IMR-90 (cell line): Measurements from ENCODE around the gene POLR2C. TPM values are rescaled to one million over a fixed set of nuclear protein-coding genes. Genes with fewer than 3 reads are reported as not detected.
A peak's percentile ranks its signal among the peaks of the same experiment; 100 is the strongest.

Experiments
- ATAC-seq: fragments of 200-7000 bp; cut with Tn5 transposase; 2 replicates; pipeline ENCODE4 v1.9.1; 2020; ENCODE audit warnings: low read depth, mild to moderate bottlenecking, moderate library complexity
- BruUV-seq: library from RNA; stranded (reverse); fragments of 400-500 nt; replicated peaks from 2 replicates; lab custom pipeline; 2021; lab: Mats Ljungman, UMichigan
- CTCF ChIA-PET: fragments of 300-600 bp; formaldehyde crosslinking; extraction: SDS; loops from one replicate; lab custom pipeline; 2021; ENCODE audit warnings: antibody characterized with exemption; lab: Yijun Ruan, JAX
- POLR2A ChIA-PET: fragments of 300-600 bp; sonication (Branson Sonifier 250); formaldehyde crosslinking; loops from one replicate; lab custom pipeline; 2022; ENCODE audit warnings: antibody characterized with exemption; ENCODE audit not compliant: unreplicated experiment; lab: Charles Lee
- DNase-seq: peaks from one replicate; pipeline ENCODE4 v3.0.0; 2013
- H2AFZ ChIP-seq: replicated peaks from 2 replicates; pipeline ENCODE3; 2013; ENCODE audit warnings: low read length, mild to moderate bottlenecking; ENCODE audit not compliant: poor library complexity
- H2AK5ac ChIP-seq: 2 replicates; pipeline ENCODE4 v1.6.1; 2013; ENCODE audit warnings: low read depth, low read length, inconsistent platforms
- H2AK9ac ChIP-seq: replicated peaks from 2 replicates; pipeline ENCODE3; 2013; ENCODE audit warnings: mild to moderate bottlenecking, low read depth, low read length, moderate library complexity; ENCODE audit not compliant: poor library complexity
- H2BK120ac ChIP-seq: 2 replicates; pipeline ENCODE4 v1.6.1; 2013; ENCODE audit warnings: low read depth, low read length, inconsistent platforms
- H2BK15ac ChIP-seq: 3 replicates; pipeline ENCODE4 v1.6.1; 2013; ENCODE audit warnings: low read depth, low read length, inconsistent platforms
- H2BK20ac ChIP-seq: 2 replicates; pipeline ENCODE4 v1.6.1; 2013; ENCODE audit warnings: low read depth, mild to moderate bottlenecking, inconsistent platforms, low read length, moderate library complexity
- H2BK5ac ChIP-seq: 2 replicates; pipeline ENCODE4 v1.6.1; 2013; ENCODE audit warnings: mild to moderate bottlenecking, low read depth, low read length, inconsistent platforms; ENCODE audit not compliant: poor library complexity, severe bottlenecking
- H3K14ac ChIP-seq: replicated peaks from 2 replicates; pipeline ENCODE4 v1.6.1; 2013; ENCODE audit warnings: low read depth, low read length, inconsistent platforms
- H3K18ac ChIP-seq: 2 replicates; pipeline ENCODE4 v1.6.1; 2013; ENCODE audit warnings: low read depth, low read length, control low read depth
- H3K23ac ChIP-seq: 2 replicates; pipeline ENCODE4 v1.6.1; 2013; ENCODE audit warnings: low read depth, low read length, inconsistent platforms
- H3K27ac ChIP-seq: 2 replicates; pipeline ENCODE4 v1.5.1; 2013; ENCODE audit warnings: mild to moderate bottlenecking, control low read depth, low read length; ENCODE audit not compliant: insufficient read depth
- H3K27me3 ChIP-seq: 2 replicates; pipeline ENCODE4 v1.6.1; 2013; ENCODE audit warnings: low read length; ENCODE audit not compliant: control insufficient read depth, insufficient read depth
- H3K36me3 ChIP-seq: 2 replicates; pipeline ENCODE4 v1.6.1; 2013; ENCODE audit warnings: low read length, mixed read lengths; ENCODE audit not compliant: control insufficient read depth, insufficient read depth
- H3K4ac ChIP-seq: 2 replicates; pipeline ENCODE4 v1.6.1; 2013; ENCODE audit warnings: low read depth, low read length, inconsistent platforms
- H3K4me1 ChIP-seq: 2 replicates; pipeline ENCODE4 v1.6.1; 2013; ENCODE audit warnings: low read length, mixed read lengths; ENCODE audit not compliant: control insufficient read depth, insufficient read depth
- H3K4me2 ChIP-seq: 2 replicates; pipeline ENCODE4 v1.6.1; 2013; ENCODE audit warnings: low read depth, mild to moderate bottlenecking, control low read depth, low read length, moderate library complexity
- H3K4me3 ChIP-seq: 2 replicates; pipeline ENCODE4 v1.5.1; 2013; ENCODE audit warnings: low read depth, mild to moderate bottlenecking, control low read depth, low read length, moderate library complexity; ENCODE audit not compliant: insufficient read depth
- H3K56ac ChIP-seq: 2 replicates; pipeline ENCODE4 v1.6.1; 2013; ENCODE audit warnings: low read length, inconsistent platforms; ENCODE audit not compliant: insufficient read depth; ENCODE audit errors: extremely low read depth
- H3K79me1 ChIP-seq, 2 experiments: 2 replicates each; pipeline ENCODE4 v1.6.1; 2013; ENCODE audit warnings: low read length in 2 of 2, inconsistent platforms in 1 of 2, low read depth in 1 of 2
- H3K9ac ChIP-seq: 2 replicates; pipeline ENCODE4 v1.6.1; 2013; ENCODE audit warnings: low read depth, low read length, control low read depth
- H3K9me1 ChIP-seq: 2 replicates; pipeline ENCODE4 v1.6.1; 2013; ENCODE audit warnings: low read length, inconsistent platforms; ENCODE audit not compliant: insufficient read depth
- H3K9me3 ChIP-seq: 2 replicates; pipeline ENCODE4 v1.6.1; 2013; ENCODE audit warnings: low read length; ENCODE audit not compliant: control insufficient read depth, insufficient read depth
- H4K20me1 ChIP-seq: 2 replicates; pipeline ENCODE4 v1.6.1; 2013; ENCODE audit warnings: low read length, inconsistent platforms; ENCODE audit not compliant: insufficient read depth
- H4K5ac ChIP-seq: 2 replicates; pipeline ENCODE4 v1.6.1; 2013; ENCODE audit warnings: mild to moderate bottlenecking, low read depth, low read length, control low read depth
- H4K8ac ChIP-seq, 2 experiments: 2 replicates each; pipeline ENCODE4 v1.6.1; 2013; ENCODE audit warnings: low read depth in 2 of 2, low read length in 2 of 2, control low read depth in 1 of 2, inconsistent platforms in 1 of 2
- H4K91ac ChIP-seq: 2 replicates; pipeline ENCODE4 v1.6.1; 2013; ENCODE audit warnings: low read depth, low read length, inconsistent platforms; ENCODE audit not compliant: insufficient read depth
- CEBPB ChIP-seq: IDR thresholded peaks from 2 replicates; pipeline ENCODE4 v1.6.1; 2012; ENCODE audit warnings: low read depth, low read length, improper control_type of control experiment
- CTCF ChIP-seq: conservative IDR thresholded peaks from 2 replicates; pipeline ENCODE4 v1.5.1; 2012; ENCODE audit warnings: mild to moderate bottlenecking, low read depth, low read length, improper control_type of control experiment
- FOS ChIP-seq: fragments of 150-350 bp; IDR thresholded peaks from 2 replicates; pipeline ENCODE4 v1.6.1; 2016; ENCODE audit warnings: low read depth, low read length
- MAZ ChIP-seq: IDR thresholded peaks from 2 replicates; pipeline ENCODE4 v1.6.1; 2012; ENCODE audit warnings: low read depth, mild to moderate bottlenecking, low read length, improper control_type of control experiment, moderate library complexity, borderline replicate concordance
- POLR2A ChIP-seq: IDR thresholded peaks from 2 replicates; pipeline ENCODE4 v1.6.1; 2012; ENCODE audit warnings: mild to moderate bottlenecking, low read depth, low read length
- RAD21 ChIP-seq: IDR thresholded peaks from 2 replicates; pipeline ENCODE4 v1.6.1; 2012; ENCODE audit warnings: low read length, improper control_type of control experiment
- RCOR1 ChIP-seq: IDR thresholded peaks from 2 replicates; pipeline ENCODE4 v1.6.1; 2012; ENCODE audit warnings: mild to moderate bottlenecking, low read length, improper control_type of control experiment; ENCODE audit not compliant: insufficient replicate concordance
- SMC3 ChIP-seq: fragments of 150-350 bp; IDR thresholded peaks from 2 replicates; pipeline ENCODE4 v1.6.1; 2016; ENCODE audit warnings: low read depth, mild to moderate bottlenecking, antibody characterized with exemption, low read length, moderate library complexity
- USF2 ChIP-seq: fragments of 150-350 bp; IDR thresholded peaks from 2 replicates; pipeline ENCODE4 v1.6.1; 2017; ENCODE audit warnings: mild to moderate bottlenecking, antibody characterized with exemption, low read length, low read depth
- WGBS, 2 experiments: methylation state at CpG; one replicate each; pipeline versions ENCODE4 v1.1.5 to v1.1.7; 2013; ENCODE audit warnings: missing lambda C conversion rate in 2 of 2; ENCODE audit not compliant: insufficient read length in 1 of 2; ENCODE audit errors: extremely low coverage in 2 of 2; 5-methylcytosine and 5-hydroxymethylcytosine counted together
- dilution Hi-C: fragments of 300-500 bp; cut with HindIII; formaldehyde crosslinking; loops from one replicate; pipeline ENCODE4 v1.14.3; 2018; ENCODE audit warnings: low sequenced_read_pairs; ENCODE audit not compliant: unreplicated experiment
- in situ Hi-C: fragments of 300-500 bp; cut with MboI; formaldehyde crosslinking; loops from 3 replicates; pipeline ENCODE4 v1.14.3; 2019; ENCODE audit warnings: low sequenced_read_pairs, inconsistent platforms, mixed read lengths
- intact Hi-C: fragments of 100-400 bp; cut with micrococcal nuclease; formaldehyde crosslinking; loops from 2 replicates; pipeline ENCODE4 v1.10.0; 2022
- polyA plus RNA-seq, 3 experiments: library from polyadenylated mRNA; depleted of rRNA; stranded (reverse); fragments of >200 nt; gene quantifications; 2 replicates each; pipeline ENCODE4 v1.2.3, GENCODE V29; 2012; ENCODE audit warnings: low replicate concordance in 1 of 3
- total RNA-seq: library from RNA; depleted of rRNA; stranded (reverse); fragments of >200 nt; gene quantifications from 2 replicates; pipeline ENCODE4 v1.2.3, GENCODE V29; 2012
- TF ChIP-seq, protein P1 (sequence below): fragments of 150-350 bp; IDR thresholded peaks from 2 replicates; pipeline ENCODE4 v1.6.1; 2016; ENCODE audit warnings: low read depth, mild to moderate bottlenecking, low read length, moderate library complexity, borderline replicate concordance

Gene POLR2C
- total and polyA plus RNA-seq, 2 of the 4 experiments (the other 2 are of a cell fraction): 137 to 340 TPM

DNA sequence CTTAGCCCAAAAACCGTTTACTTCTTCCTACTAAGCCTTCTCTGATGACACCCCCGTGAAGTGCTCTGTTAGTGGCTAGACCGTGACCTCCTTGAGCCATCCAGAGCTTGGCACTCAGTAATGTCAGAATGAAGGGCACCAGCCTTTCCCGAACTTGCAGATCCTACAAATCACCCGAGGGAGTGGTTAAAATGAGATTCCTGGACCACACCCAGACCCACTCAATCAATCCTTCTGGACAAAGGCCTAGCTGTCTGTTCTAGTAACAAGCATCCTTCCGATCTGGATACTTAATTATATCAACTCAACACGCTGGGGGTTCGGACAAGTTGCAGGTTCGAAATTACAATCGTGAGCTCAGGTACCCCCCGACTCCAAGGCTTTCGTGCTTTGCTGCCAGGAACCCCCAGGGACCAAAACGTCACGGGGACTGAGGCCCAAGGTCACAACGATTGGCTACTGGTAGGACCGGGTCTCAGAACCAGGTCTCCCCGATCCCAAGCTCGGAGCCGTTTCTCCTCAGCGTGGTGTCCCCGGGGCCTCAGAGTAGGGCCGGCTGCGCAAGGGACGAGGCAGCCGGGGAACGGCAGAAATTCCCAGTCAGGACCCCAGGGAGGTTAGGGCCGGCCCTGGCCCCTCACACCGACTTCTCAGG lies 15.8 kb upstream of the POLR2C start (continued):
- no peak for TF ChIP-seq USF2

DNA sequence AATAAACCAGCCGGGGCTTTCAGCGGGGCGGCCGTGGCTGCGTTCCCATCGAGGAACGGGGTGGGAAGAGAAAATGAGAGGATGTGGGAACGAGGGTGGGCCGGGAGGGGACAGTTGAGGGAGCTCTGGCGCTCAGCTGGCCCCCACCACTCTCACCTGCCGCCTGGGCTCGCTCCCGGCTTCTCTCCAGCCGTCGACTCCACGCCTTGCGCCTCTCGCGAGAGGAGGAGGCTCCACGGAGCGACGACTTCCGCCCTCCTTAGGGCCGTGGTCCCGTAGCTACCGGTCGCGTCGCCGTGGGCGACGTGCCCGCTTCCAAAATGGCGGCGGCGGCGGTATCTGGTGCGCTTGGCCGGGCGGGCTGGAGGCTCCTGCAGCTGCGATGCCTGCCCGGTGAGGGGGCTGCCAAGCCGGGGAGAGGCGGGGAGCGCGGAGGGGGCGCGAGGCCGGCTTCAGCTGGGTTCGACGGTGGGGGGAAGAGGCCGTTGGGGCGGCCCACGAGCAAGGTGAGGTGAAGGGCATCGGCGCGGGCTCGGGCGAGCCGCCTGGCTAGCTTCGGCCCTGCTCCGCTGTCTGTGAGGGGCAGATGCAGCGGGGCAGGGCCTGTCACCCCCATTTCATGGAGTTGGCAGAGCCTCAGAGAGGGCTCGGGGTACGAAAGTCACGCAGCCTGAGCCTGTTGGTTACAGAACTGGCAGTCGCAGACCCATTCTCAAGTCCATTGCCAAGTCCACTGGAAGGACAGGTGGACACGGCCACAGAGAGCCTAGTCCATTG lies 15.1 kb upstream of the POLR2C start, which contains the start of the genes CIAPIN1 and COQ9:
Gene CIAPIN1 (minus strand): TSS at position 200 of the 777 bp plus-strand sequence. CDS start 6,457 bp downstream, outside the sequence.
Gene COQ9 (plus strand): TSS at position 294 of the 777 bp plus-strand sequence. CDS start 27 bp downstream, at position 321.
- peaks cover 40 to 59% of the 10 kb centered on the region in 2 experiments for H3K79me1 ChIP-seq
- peak within 1 kb of the TSS; percentile 98 for H3K4me2 ChIP-seq
- BruUV-seq: no TSS peak
- H2BK120ac ChIP-seq: no peak within 1 kb of the TSS
- peak within 1 kb of the TSS; percentile 70 for H3K14ac ChIP-seq
- peak within 1 kb of the TSS; percentile 39 for H3K56ac ChIP-seq
- 0% methylated on average over 18 of the region's 68 CpGs; no CpG with 5 or more reads in 1 of the 2 experiments for WGBS, 2 experiments
- peak within 1 kb of the TSS; percentile 89 to 92 for H4K8ac ChIP-seq
- ChIA-PET CTCF (interaction anchor here (0.8 kb wide), 1 partner anchor 14 kb away, joined by 3 read pairs; no protein-coding TSS in a partner anchor), POLR2A (interaction anchor here (0.6 kb wide), 2 partner anchors 119 to 199 kb away, joined by 6 to 20 read pairs; no protein-coding TSS in a partner anchor)
- H3K4me1 ChIP-seq: peaks cover 3% of the 10 kb centered on the region
- H3K27ac ChIP-seq: peak within 1 kb of the TSS; percentile 71
- H2BK20ac ChIP-seq: no peak within 1 kb of the TSS
- DNase-seq: peak; percentile 91
- H2AK9ac ChIP-seq: peak within 1 kb of the TSS; percentile 97
- H3K4me3 ChIP-seq: peak within 1 kb of the TSS; percentile 95
- peak within 1 kb of the TSS; percentile 71 for H2AK5ac ChIP-seq
- H4K5ac ChIP-seq: peak within 1 kb of the TSS; percentile 87
- dilution Hi-C loops (no loop called here), intact Hi-C loops (no loop called here), in situ Hi-C loops (no loop called here)
- peak within 1 kb of the TSS; percentile 96 for H3K9ac ChIP-seq
- peak within 1 kb of the TSS; percentile 68 for H3K4ac ChIP-seq
- H3K18ac ChIP-seq: no peak within 1 kb of the TSS
- H2BK5ac ChIP-seq: peak within 1 kb of the TSS; percentile 3
- H3K9me3 ChIP-seq: no peaks in the 10 kb centered on the region
- H3K36me3 ChIP-seq: peaks cover 2% of the 10 kb centered on the region
- no peak within 1 kb of the TSS for H2BK15ac ChIP-seq
- peak within 1 kb of the TSS; percentile 97 for H2AFZ ChIP-seq
- no peaks in the 10 kb centered on the region for H4K20me1 ChIP-seq
- no peaks in the 10 kb centered on the region for H3K27me3 ChIP-seq
- H3K9me1 ChIP-seq: 0 out of 2 replicates have a peak, but pooled peaks cover 3% of the 10 kb centered on the region
- H3K23ac ChIP-seq: peak within 1 kb of the TSS; percentile 80
- peak; percentile 99 for ATAC-seq
- H4K91ac ChIP-seq: peak within 1 kb of the TSS; percentile 64
- TF ChIP-seq SMC3 (no peak), MAZ (peak; percentile 37; the same call in 1 of the 2 replicates), FOS (no peak), CTCF (0 out of 2 replicates have a peak, but pooled peaks have one; percentile 7), POLR2A (peak; percentile 72), CEBPB (no peak), RCOR1 (no peak), RAD21 (no peak)
- TF ChIP-seq, protein P1, sequence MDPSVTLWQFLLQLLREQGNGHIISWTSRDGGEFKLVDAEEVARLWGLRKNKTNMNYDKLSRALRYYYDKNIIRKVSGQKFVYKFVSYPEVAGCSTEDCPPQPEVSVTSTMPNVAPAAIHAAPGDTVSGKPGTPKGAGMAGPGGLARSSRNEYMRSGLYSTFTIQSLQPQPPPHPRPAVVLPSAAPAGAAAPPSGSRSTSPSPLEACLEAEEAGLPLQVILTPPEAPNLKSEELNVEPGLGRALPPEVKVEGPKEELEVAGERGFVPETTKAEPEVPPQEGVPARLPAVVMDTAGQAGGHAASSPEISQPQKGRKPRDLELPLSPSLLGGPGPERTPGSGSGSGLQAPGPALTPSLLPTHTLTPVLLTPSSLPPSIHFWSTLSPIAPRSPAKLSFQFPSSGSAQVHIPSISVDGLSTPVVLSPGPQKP: no peak
